Smooth muscle cell (in vitro differentiated cells): ENCODE measurements around the gene PER1. TPM values are rescaled to one million over a fixed set of nuclear protein-coding genes. Genes with fewer than 3 reads are reported as not detected.

Experiments
- DNase-seq: peaks from one replicate; lab custom pipeline; 2025; ENCODE audit not compliant: unreplicated experiment; lab: John Stamatoyannopoulos, UW
- H2AFZ ChIP-seq: fragments of 200-600 bp; sonication (generic); 2 replicates; pipeline ENCODE4 v1.6.0; 2016; ENCODE audit warnings: antibody characterized with exemption, low read depth, mild to moderate bottlenecking
- H3F3A ChIP-seq: fragments of 200-600 bp; sonication (generic); 2 replicates; pipeline ENCODE4 v1.6.0; 2017; ENCODE audit warnings: antibody characterized with exemption, low read depth
- H3K27ac ChIP-seq: fragments of 200-600 bp; sonication (generic); 2 replicates; pipeline ENCODE4 v1.5.1; 2016; ENCODE audit warnings: low read depth, mild to moderate bottlenecking
- H3K27me3 ChIP-seq: fragments of 200-600 bp; sonication (generic); 2 replicates; pipeline ENCODE4 v1.6.1; 2016; ENCODE audit warnings: low read depth, mild to moderate bottlenecking
- H3K36me3 ChIP-seq: fragments of 200-600 bp; sonication (generic); 2 replicates; pipeline ENCODE4 v1.5.1; 2016; ENCODE audit warnings: low read depth
- H3K4me1 ChIP-seq: fragments of 200-600 bp; sonication (generic); 2 replicates; pipeline ENCODE4 v1.5.1; 2016; ENCODE audit warnings: low read depth
- H3K4me2 ChIP-seq: fragments of 200-600 bp; sonication (generic); 2 replicates; pipeline ENCODE4 v1.6.0; 2016; ENCODE audit warnings: mild to moderate bottlenecking
- H3K4me3 ChIP-seq: fragments of 200-600 bp; sonication (generic); 2 replicates; pipeline ENCODE4 v1.5.1; 2016; ENCODE audit warnings: mild to moderate bottlenecking
- H3K79me2 ChIP-seq: fragments of 200-600 bp; sonication (generic); 2 replicates; pipeline ENCODE4 v1.6.0; 2016; ENCODE audit warnings: low read depth, mild to moderate bottlenecking
- H3K9ac ChIP-seq: fragments of 200-600 bp; sonication (generic); 2 replicates; pipeline ENCODE4 v1.6.0; 2016; ENCODE audit warnings: low read depth
- H3K9me3 ChIP-seq: fragments of 200-600 bp; sonication (generic); replicated peaks from 2 replicates; pipeline ENCODE4 v1.5.1; 2016; ENCODE audit warnings: low read depth
- H4K20me1 ChIP-seq: fragments of 200-600 bp; sonication (generic); 2 replicates; pipeline ENCODE4 v1.6.0; 2016; ENCODE audit warnings: low read depth
- WGBS: methylation state at CpG from one replicate; pipeline ENCODE4 v1.1.7; 2016; ENCODE audit warnings: low lambda C conversion rate; 5-methylcytosine and 5-hydroxymethylcytosine counted together
- polyA plus RNA-seq: library from polyadenylated mRNA; unstranded; fragments of >200 nt; fragmentation: Nextera tagmentation; extraction: Ambion mirVana; gene quantifications from 2 replicates; pipeline ENCODE4 v1.2.1, GENCODE V29; 2016
- total RNA-seq: library from RNA; depleted of rRNA; stranded (reverse); fragments of >200 nt; gene quantifications from 2 replicates; pipeline ENCODE4 v1.2.3, GENCODE V29; 2014
- TF ChIP-seq, protein P1 (sequence below): fragments of 200-600 bp; sonication (generic); IDR thresholded peaks from 2 replicates; pipeline ENCODE4 v1.5.1; 2017; ENCODE audit warnings: borderline replicate concordance, mild to moderate bottlenecking, antibody characterized with exemption; ENCODE audit not compliant: insufficient read depth, poor library complexity, severe bottlenecking

The PER1 gene
- total and polyA plus RNA-seq, 2 experiments from 2014 or later = 29.0 to 55.2 TPM

DNA sequence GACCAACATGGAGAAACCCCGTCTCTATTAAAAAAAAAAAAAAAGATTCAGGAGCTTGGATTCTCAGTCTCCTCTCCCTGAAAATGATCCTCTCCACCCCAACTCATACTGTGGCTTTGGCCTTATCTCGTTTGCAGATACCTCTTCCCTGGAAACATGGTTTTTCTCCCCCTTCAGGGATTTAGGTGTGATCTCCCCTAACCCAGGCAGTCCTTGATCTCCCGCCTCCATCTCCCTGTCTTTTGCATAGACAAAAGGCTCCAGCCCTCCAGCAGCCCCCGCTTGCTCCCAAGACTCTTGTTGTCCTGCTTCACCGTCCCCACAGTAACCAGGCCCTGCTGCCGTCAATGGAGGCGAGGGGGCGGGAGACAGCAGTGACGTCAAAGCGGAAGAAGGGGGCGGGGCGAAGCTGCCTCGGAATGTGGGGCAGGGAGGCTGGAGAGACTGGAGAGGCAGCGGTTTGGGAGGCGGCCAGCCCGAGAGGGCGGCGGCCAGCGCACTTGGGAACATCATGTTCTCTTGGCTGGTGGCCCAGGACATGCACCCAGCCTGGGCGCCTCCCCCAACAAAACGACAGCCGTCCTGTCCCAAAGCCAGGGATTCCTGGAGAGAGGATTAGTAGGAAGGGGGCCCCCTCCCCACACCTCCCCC is 1.9 kb upstream of the PER1 start:
- H3K36me3 ChIP-seq = peaks cover 5% of the 10 kb centered on the region
- peaks cover 10% of the 10 kb centered on the region for H3K79me2 ChIP-seq
- H2AFZ ChIP-seq = no peak overlapping the region

DNA sequence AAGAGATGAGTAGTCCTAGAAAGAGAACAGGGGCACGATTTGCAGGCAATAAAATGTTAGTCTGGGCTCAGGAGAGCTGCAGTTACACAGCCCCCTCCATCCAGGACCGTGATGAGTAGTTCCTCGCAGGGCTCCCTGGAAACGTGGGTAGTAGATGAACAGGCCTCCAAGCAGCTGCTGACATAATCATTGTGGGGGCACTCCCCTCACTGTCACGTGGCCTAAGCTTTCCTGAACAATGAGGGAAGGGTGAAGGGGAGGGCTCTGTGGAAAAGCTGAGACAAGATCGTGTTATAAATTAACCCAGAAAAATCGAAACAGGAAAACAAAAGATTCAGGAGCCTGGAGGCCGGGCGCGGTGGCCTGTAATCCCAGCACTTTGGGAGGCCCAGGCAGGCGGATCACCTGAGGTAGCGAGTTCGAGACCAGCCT is 1.3 kb upstream of the PER1 start:
- H3F3A ChIP-seq = peaks cover 10% of the 10 kb centered on the region
- TF ChIP-seq, protein P1, sequence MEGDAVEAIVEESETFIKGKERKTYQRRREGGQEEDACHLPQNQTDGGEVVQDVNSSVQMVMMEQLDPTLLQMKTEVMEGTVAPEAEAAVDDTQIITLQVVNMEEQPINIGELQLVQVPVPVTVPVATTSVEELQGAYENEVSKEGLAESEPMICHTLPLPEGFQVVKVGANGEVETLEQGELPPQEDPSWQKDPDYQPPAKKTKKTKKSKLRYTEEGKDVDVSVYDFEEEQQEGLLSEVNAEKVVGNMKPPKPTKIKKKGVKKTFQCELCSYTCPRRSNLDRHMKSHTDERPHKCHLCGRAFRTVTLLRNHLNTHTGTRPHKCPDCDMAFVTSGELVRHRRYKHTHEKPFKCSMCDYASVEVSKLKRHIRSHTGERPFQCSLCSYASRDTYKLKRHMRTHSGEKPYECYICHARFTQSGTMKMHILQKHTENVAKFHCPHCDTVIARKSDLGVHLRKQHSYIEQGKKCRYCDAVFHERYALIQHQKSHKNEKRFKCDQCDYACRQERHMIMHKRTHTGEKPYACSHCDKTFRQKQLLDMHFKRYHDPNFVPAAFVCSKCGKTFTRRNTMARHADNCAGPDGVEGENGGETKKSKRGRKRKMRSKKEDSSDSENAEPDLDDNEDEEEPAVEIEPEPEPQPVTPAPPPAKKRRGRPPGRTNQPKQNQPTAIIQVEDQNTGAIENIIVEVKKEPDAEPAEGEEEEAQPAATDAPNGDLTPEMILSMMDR = no peak
- peaks cover 5% of the 10 kb centered on the region for H3K36me3 ChIP-seq
- peaks cover 10% of the 10 kb centered on the region for H3K79me2 ChIP-seq
- peak overlapping the region; percentile 99 for H3K27ac ChIP-seq
- H3K4me3 ChIP-seq = peak overlapping the region; percentile 79
- 35% methylated on average over 13 of the region's 13 CpGs for WGBS
- H3K4me1 ChIP-seq = peaks cover 17% of the 10 kb centered on the region
- peak; percentile 38 for DNase-seq
- H2AFZ ChIP-seq = no peak overlapping the region
- no peaks in the 10 kb centered on the region for H3K9me3 ChIP-seq
- H3K4me2 ChIP-seq = peak overlapping the region; percentile 95
- peak overlapping the region; percentile 94 for H3K9ac ChIP-seq
- peaks cover 55% of the 10 kb centered on the region for H4K20me1 ChIP-seq
- no peaks in the 10 kb centered on the region for H3K27me3 ChIP-seq

More for the DNA sequence above, 1.9 kb upstream of the PER1 start:
- H3K4me3 ChIP-seq = peak overlapping the region; percentile 70
- no peaks in the 10 kb centered on the region for H3K27me3 ChIP-seq
- peak overlapping the region; percentile 99 for H3K27ac ChIP-seq
- TF ChIP-seq, protein P1 = no peak
- H4K20me1 ChIP-seq = peaks cover 51% of the 10 kb centered on the region
- peak; percentile 97 for DNase-seq
- peaks cover 10% of the 10 kb centered on the region for H3F3A ChIP-seq
- no peaks in the 10 kb centered on the region for H3K9me3 ChIP-seq
- H3K4me1 ChIP-seq = peaks cover 17% of the 10 kb centered on the region
- 8% methylated on average over 21 of the region's 22 CpGs for WGBS
- peak overlapping the region; percentile 93 for H3K4me2 ChIP-seq
- peak overlapping the region; percentile 94 for H3K9ac ChIP-seq

DNA sequence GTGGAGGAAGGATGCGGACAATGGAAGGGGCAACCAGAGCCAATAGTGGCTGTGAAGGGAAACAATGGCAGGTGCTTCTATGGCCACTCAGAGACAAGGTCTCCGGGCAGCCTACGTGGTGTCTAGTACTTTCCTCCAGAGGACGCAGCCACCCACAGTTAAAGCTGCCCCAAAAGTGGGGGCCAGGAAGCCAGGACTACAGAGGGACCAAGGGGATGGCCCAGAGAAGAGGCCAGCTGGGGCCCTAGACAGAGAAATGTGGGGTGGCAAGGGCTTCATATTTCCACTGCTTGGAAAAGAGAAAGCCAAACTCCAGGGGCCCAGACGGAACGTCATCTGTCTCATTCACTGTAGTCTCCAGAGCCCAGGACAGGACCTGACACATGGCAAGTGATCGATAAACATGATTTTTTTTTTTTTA is 837 bp upstream of the PER1 start:
- Histone ChIP-seq H3K4me3 (peak overlapping the region; percentile 79), H3K4me2 (peak overlapping the region; percentile 95), H3K9ac (peak overlapping the region; percentile 94), H4K20me1 (peaks cover 60% of the 10 kb centered on the region), H3F3A (peaks cover 10% of the 10 kb centered on the region), H3K79me2 (peaks cover 10% of the 10 kb centered on the region), H3K36me3 (peaks cover 5% of the 10 kb centered on the region), H2AFZ (no peak overlapping the region), H3K27me3 (no peaks in the 10 kb centered on the region), H3K9me3 (no peaks in the 10 kb centered on the region), H3K4me1 (peaks cover 17% of the 10 kb centered on the region), H3K27ac (peak overlapping the region; percentile 99)
- TF ChIP-seq, protein P1 = no peak
- 85% methylated on average over 7 of the region's 7 CpGs for WGBS
- no peak for DNase-seq
